Glomerular visceral epithelial cell (primary cell): ENCODE data around the gene SYCN.
"Not testable (repeated sequence)": the region's sequence is repeated elsewhere in the genome, so short reads cannot be mapped to it uniquely, and the experiment has no call there.

Experiments
- DNase-seq: peaks from one replicate; pipeline ENCODE4 v3.0.0-alpha.2; 2016; ENCODE audit errors: extremely low spot score

The SYCN gene

GRCh38 chr19:39203372-39204341 lies at the start of gene SYCN:
TSS of gene SYCN (minus strand) at chr19:39204263. CDS start at chr19:39204254, 9 bp downstream.
- no peak for DNase-seq

- DNase-seq: no peak
These were observed 49.5 kb upstream of the SYCN start for GRCh38 chr19:39253374-39254149.

DNA sequence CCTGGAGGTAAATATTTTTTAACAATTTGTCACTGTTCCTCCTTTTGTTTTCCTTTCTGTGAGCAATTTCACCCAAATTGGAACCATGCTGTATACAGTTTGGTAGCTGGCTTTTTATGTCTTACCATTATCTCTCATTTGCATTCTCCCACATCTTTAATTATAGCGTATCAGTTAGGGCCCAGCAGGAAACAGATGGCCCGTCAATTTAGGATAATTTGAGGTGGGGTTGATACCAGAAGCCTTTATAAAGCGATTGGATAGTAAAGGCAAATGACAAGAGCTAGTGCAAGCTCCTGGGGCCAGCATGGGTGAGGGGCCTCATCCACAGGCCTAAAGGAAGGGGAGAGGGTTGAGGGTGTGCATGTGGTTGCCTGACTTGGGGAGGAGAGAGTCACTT lies 48.4 kb upstream of the SYCN start:
- no peak for DNase-seq

- DNase-seq: no peak
These were observed 47.8 kb upstream of the SYCN start for GRCh38 chr19:39251846-39252245.

- no peak for DNase-seq
These were observed 47.0 kb upstream of the SYCN start for GRCh38 chr19:39251081-39251480.

- DNase-seq: no peak
These were observed 44.7 kb upstream of the SYCN start, which contains the start of gene IFNL4 for GRCh38 chr19:39248806-39249205. TSS of gene IFNL4 (minus strand) at chr19:39248856.

DNA sequence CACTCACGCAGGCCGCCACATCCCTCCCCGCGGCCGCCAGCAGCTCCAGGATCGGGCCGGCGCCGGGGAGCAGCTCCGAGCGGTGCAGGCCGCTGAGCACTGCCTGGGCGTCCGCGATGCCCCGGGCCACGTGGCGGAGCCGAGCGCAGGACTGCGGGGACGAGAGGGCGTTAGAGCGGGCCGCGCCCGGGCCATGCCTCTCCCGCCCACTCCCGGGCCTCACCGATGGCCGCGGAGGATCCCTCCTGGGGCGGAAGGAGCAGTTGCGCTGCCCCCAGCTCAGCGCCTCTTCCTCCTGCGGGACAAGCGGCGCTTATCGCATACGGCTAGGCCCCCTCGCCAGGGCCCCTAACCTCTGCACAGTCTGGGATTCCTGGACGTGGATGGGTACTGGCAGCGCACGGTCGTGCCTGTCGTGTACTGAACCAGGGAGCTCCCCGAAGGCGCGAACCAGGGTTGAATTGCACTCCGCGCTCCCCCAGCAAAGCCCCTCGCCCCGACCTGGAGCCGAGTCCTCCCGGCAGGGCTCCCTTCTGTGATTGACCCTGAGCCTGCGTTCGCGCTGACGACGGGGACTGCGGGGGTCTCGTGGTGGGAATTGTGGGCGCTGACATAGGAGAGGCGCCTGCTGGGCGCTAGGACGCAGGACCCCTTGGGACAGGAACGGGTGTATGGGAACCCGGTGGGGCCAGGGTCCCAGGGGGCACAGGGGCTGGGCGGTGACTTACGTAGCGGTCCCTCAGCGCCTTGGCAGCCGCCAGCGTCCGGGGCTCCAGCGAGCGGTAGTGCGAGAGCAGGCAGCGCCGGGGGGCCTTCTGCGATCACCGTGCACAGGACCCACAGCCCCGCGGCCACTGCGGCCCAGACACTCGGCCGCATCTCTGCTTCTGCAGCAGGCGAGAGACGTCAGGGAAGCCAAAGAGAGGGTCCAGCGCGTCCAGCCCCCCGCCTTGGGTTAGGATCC lies 43.9 kb upstream of the SYCN start:
- no peak for DNase-seq

DNA sequence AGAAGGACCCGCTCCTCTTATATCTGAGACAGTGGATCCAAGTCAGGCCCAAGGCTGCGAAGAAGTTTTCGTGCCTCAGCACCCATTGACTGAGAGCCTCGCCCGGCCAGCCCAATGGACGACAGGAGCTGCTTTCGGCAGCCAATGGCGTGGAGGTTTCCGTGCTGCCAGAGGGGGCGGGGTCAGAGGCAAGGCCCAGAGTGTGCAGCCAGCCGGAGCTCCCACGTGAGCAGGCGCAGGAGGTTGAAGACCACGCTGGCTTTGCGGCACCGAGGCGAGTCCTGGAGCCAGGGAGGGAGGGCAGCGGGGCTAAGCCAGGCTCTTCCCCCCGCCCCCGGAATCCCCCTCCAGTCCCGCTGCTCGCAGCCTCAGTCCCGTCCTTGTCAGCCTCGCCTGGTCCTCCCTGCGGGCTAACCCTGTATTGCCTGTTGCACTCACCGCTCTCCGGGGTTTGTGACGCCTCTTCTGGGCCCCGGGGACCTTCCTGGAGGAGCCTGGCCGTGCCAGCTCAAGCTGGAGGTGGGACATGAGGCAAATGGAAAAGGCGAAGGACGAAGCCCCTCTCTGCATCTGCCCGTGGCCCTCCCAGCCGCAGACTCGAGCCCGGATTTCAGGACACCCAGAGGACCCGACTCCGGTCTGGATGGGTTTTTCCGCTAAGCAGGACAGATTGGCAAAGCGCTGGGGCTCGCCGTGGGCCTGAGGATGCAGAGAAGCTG lies 43.0 kb upstream of the SYCN start:
- DNase-seq: no peak

DNA sequence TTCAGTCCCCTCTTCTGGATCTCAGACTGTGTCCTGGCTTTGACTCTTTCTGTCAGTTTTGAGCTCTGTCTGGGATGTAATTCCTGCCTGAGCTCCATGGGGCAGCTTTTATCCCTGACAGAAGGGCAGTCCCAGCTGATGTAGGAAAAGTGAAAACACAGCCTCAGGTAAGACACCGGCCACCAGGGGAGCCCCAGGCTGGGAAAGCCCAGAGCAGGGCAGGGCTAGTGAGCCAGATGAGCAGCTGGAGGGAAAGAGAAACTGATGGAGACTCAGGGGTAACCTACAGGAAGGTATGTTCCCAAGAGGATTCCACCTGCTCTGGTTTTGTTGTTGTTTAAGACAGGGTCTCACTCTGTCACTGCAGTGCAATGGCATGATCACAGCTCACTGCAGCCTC lies 41.1 kb upstream of the SYCN start:
- DNase-seq: not testable (repeated sequence)

DNA sequence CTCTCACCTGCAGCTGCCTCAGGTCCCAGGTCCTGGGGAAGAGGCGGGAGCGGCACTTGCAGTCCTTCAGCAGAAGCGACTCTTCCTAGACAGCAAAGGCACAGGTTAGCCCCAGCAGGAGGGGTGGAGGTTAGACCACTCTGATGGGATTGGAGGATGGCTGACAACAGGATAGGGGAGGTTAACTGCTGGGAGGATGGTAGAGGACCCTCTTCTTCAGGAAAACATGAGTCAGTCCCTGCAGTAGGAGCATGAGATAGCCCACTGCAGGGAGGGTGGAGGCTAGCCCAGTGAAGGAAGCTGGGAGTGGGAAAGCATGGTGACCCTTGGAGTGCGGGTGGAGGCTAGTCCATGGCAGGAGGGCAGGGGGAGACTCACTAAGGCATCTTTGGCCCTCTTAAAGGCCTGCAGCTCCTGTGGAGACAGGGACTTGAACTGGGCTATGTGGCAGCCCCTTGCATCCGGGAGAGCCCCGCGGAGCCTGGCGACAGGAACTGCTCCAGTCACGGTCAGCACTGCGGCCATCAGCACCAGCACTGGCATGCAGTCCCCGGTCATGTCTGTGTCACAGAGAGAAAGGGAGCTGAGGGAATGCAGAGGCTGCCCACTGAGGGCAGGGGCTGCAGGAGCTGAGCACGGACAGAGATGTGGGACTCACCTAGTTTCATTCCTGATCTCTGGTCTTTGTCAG lies 40.5 kb upstream of the SYCN start, which contains the start of gene IFNL3:
Gene IFNL3 (minus strand): TSS at position 597 of the 691 bp plus-strand sequence. CDS start 39 bp downstream, at position 558.
- DNase-seq: not testable (repeated sequence)

GRCh38 chr19:39243741-39244140 lies 39.7 kb upstream of the SYCN start:
- not testable (repeated sequence) for DNase-seq

- DNase-seq: no peak
These were observed 36.4 kb upstream of the SYCN start for GRCh38 chr19:39240421-39240820.

DNA sequence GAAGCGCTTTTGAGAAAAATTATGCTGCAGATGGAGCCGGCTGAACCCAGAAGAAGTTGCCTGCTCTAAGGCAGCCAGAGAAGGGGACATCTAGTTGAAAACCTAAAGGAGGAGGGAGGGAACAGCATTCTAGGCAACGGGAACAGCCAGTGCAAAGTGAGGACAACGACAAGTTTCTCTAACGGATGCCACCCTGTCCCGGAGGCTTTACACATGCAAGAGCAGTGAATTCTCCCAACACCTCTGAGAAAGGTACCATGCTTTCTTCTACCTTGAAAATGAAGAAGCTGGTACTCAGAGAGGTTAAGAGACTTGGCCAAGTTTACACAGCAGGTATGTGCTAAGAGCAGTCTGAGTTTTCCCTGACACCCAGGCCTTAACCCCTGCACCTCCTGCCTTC lies 34.9 kb upstream of the SYCN start:
- no peak for DNase-seq

GRCh38 chr19:39238209-39238608 lies 34.1 kb upstream of the SYCN start:
- DNase-seq: no peak

DNA sequence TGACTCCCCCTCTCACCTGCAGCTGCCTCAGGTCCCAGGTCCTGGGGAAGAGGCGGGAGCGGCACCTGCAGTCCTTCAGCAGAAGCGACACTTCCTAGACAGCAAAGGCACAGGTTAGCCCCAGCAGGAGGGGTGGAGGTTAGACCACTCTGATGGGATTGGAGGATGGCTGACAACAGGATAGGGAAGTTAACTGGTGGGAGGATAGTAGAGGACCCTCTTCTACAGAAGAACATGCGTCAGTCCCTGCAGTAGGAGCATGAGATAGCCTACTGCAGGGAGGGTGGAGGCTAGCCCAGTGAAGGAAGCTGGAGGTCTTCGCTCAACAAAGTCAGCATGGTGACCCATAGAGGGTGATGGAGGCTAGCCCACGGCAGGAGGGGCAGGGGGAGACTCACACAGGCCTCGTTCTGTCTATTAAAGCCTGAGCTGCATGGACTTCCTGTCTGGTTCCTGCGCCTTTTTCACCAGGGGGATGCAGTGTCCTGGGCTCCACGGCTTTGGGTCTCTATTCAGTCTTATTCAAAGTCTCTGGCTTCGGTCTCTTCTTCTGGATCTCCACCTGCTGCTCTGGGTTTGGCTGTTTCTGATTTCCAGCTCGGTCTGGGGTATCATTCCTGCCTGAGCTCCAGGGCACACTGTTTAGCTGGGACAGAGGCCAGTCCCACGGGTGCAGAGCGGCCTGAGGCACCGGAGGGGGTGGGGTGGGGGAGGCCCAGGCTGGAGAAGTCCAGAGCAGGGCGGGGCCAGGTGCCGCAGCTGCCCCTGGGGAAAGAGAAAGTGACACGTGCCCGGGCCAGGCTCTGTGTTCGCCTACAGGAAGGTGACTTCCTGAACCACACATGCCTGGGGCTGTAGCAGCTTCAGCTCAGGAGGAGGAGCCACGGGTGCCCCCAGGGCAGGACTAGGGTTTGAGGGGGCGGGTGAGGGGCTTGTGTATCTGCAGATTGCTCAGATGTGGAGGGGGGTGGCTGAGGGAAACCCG lies 33.4 kb upstream of the SYCN start:
- peak; percentile 35 for DNase-seq

- DNase-seq: no peak
These were observed 32.5 kb upstream of the SYCN start for GRCh38 chr19:39236527-39236926.

DNA sequence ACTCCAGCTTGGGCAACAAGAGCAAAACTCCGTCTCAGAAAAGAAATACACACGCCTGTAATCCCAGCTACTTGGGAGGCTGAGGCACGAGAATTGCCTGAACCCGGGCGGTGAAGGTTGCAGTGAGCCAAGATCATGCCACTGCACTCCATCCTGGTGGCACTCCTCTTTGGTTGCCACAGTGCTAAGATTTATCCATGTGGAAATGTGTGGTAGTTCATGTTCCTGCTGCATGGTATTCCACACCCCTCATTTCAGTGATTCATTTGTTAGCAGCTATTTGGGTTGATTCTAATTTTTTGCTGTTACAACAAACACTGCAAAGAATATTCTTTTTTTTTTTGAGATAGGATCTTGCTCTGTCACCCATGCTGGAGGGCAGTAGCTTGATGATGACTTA lies 28.6 kb upstream of the SYCN start:
- DNase-seq: no peak

- DNase-seq: no peak
These were observed 26.2 kb upstream of the SYCN start for GRCh38 chr19:39230096-39230764.
